Anterior cingulate cortex (tissue), 58 donors: Measurements from ENCODE around the gene CACNA2D2.

Experiments
- DNase-seq, 58 donors: peaks; one replicate each; lab custom pipeline; 2025; lab: John Stamatoyannopoulos, UW

CACNA2D2 gene

DNA sequence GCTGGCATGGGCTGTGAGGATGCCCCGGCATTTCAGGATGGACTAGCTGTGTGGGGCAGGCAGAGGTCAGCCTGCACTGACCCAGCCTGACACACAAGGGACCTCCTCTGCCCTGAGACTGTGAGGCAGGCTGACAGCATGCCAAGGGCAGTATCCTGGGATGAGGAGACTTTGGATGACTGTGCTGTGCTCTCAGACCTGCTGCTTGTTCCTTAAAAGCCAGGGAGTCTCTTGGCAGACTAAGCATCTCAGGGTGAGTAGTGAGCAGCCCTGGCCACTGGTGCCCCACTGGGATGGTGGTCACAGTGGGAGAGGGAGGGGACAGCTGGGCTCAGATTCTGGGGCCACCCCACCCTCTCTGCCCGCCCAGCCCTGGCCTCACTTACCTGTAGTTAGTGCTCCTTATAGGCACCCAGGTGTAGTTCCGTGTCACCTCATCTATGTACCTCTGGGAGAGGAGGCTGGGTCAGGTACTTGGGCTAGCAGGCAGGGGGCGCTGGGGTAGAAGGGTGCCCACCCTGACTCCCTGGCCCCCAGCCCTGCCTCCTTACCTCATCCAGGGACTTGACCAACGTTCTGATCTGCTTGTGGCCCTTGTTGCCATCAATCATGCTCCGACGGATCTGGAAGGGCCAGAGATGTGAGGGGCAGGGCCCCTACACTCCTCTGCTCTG, 128.0 kb downstream of the CACNA2D2 start:
- no peak for DNase-seq

DNA sequence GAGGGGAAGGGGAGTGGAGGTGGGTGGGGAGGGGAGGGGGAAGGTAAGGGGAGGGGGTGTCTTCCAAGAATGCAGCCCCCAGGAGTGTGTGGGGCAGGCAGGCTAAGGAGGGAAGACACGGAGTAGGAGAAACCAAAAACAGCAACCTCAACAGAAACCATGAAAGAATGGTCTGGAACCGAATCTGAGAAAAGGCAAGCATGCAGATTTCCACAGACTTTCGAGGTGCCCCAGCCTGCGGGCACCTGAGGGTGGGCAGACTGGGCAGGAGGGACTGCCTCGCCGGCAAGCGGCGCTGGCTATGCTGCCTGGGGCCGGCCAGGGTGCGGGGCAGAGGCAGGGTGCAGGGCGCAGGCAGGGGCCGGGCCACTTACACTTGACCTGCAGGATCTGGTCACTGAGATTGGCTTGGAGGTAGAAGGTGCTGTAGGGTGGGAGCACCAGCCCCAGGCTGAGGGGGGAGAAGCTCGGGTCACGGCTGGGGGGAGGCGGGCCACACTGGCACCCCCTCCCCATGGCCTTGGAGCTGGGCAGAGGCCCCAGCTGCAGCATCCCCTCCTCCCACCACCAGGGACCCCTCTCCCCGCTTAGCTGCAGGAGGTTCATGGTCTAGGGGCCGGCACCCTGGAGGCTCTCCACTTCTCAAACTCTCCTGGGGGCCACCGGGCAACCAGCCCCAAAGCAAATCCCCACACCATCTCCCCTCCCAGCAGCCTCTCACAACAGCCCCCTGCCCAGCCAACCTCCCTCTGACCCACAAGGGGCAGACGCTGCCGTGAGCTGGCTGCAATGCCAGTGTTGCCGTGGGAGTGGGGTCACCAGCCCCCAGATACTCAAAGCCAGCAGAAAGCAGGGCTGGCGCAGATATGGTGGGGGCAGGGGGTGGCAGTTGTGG, 128.8 kb downstream of the CACNA2D2 start:
- DNase-seq = no peak

DNA sequence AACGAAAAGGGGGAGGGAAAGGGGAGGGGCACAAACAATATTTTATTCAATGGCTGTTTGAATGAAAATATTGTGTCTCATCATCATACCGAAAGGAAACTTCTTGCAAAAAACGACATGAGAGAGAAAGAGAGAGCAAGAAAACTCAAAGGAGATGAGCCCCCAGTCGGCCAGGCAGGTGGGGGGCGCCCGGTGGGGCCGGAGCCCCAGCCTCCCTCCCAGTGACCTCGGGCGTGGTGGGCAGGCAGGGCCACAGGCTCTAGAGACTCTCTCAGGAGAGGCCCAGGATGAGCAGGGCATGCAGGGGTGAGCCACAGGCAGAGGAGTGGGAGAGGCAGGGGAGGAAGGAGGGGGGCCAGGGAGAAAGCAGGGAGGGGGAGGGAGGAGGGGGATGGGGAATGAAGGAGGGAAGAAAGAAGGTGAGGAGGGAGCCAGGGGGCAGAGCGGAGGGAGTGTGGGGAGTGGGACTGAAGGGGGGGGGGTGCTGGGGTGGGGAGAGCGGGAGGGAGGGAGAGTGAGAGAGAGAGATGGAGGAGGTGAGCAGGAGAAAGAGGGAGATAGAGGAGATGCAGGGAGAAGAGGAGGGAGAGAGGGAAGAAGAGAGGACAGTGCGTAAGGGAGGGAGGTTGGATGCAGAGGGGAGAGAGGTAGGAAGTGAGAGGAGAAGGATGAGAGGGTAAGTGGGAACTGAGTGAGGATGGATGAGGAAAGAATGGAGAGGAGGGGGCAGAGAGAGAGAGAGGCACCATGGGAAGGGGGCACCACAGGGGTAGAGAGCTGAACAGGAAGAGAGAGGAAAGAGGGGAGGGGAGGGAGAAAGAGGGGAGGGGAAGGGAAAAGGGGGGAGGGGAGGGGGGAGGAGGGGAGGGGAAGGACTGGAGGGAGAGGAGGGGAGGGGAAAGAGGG, 130.0 kb downstream of the CACNA2D2 start:
- DNase-seq = no peak

DNA sequence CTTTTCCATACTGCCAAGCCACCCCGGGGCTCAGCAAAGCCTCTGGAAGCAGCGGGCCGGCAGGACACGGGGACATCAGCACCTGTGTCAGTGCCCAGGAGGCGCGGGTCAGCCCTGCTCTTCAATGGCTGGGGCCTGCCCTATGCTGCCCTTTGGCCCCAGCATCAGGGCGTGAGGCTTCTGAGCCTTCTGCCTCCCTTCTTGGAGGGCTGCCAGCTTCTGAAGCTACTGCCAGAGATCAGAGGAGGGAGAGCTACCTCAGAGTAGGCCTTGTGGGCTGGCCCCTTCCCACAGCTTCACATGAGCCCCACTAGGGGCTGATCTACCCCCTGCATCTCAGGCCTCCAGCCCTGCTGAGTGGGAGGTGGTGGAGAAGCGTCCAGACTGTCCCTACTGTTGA, 131.1 kb downstream of the CACNA2D2 start:
- DNase-seq = peak in 1 of 58 donors; percentile 9

DNA sequence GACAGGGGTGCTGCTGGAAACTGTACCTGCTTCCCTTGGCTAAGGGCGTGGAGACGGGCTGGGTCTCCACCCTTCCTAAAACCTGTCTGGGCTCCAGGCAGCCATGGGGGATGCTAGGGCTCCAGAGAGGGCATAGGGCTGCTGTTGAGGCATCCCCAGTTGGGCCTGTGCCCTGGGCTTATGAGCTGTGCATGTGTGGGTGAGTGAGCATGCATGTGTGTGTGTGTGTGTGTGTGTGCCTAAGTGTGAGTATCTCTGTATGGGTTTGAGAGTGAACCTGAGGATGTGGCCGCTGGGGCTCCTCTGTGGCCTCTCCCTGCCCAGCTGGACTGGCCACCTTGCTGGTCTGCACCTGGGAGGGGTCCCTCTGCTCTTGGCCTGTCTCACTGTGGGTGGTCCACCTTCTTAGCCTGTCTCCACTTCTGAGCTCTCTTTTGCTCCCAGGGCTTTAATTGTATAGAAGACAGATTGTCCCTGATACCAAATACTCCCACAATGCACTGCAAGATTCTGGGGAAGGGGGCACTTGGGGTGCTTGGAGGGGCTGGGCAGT, 132.2 kb downstream of the CACNA2D2 start:
- DNase-seq = no peak

DNA sequence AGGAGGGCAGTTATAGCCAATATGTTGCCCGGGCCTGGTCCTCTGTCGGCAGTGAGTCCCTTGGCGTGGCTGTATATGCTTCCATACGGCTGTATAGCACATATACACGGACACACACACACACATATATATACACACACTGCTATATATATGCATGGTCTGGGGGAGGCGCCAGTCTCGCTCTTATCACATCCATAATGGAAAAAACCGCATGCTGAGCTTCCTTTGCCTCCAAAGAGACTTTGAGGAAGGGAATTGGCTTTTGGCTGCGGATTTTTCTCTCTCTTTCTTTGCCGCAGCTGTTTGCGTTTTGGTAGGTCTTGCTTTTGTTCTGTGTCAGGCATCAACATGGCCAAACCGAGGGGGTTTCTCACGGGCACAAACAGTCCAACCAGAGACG, 132.8 kb downstream of the CACNA2D2 start:
- DNase-seq = peak in 20 of 58 donors; percentile 4 to 64 (median 16)

DNA sequence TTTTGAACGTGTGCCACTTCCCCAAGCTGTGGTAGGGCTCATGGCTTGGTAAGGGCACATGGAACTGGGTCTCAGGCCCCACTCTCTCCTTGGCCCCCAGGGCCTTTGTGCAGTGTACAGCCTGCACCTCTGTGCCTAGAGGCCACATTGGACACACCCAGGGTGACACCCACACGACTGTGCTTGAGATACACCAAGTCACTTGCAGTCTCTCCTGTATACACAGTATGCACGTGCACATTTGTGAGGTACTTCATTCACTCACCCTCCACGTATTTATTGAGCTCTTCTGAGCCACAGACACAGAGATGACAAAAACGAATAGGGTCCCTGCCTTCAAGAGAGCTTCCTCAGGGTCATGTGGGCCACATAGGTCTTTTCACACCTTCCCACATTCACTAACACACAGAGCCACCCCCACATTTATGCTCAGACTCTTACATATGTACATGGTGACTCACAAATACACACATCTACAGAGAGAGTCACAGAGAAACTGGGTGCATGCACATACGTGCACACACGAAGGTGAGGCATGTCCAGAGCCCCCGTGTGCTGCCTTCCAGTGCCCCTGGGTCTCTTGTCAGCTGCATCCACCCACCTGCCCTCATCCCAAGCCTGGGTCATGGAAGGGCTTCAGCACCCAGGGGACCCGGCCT, 134.3 kb downstream of the CACNA2D2 start:
- no peak for DNase-seq

DNA sequence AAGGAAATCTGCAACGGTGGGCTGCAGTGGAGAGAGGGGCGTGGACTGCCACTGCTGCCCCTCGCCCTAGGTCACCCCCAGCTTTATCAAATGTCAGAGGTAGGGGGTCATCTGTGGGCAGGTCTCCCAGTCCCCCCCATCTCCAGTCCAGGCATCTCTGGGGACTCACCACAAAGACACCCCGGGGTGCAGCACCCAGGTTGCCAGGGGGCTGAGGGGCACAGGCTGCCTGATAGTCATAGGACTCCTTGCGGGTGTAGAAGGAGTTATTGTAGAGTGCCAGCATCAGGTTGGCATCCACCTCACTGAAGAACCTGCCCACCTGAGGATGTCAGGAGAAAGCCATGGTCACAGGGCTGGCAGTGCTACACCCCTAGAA, 137.6 kb downstream of the CACNA2D2 start:
- no peak for DNase-seq

DNA sequence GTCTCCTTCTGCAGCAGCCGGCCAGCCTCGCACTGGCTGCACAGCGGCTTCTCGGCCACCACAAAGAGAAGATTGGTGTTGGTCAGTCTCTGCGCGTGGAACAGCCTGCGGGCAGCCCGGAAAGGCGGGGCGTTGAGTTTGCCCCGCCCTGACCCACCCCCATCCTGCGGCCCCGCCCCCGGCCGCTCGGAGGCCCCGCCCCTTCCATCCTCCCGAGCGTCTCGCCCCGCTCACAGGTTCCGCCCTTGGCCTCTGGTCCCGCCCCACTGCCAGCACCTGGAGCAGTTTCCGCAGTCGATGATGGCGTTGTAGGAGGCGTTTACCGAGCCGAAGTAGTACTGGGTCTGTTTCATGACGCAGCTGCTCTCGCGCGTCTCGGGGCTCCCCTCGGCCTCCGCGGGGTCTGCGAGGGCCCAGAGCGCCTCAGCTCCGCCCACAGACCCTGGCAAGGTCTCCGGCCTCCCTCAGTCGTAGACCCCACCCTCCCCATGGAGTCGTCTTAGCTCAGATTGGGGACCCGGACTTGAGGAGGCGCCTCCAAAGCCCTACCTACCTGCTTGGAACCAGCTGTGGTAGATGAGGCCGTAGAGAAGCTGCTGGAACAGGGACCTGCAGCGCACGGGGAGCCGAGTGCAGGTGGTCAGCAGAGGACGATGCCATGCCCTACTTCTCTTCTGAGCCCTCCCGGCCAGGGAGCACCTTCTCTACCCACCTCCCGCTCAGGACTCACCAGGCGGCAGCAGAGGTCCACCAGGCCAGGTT, 138.2 kb downstream of the CACNA2D2 start:
- peak in 53 of 58 donors; percentile 11 to 84 (median 54) for DNase-seq

DNA sequence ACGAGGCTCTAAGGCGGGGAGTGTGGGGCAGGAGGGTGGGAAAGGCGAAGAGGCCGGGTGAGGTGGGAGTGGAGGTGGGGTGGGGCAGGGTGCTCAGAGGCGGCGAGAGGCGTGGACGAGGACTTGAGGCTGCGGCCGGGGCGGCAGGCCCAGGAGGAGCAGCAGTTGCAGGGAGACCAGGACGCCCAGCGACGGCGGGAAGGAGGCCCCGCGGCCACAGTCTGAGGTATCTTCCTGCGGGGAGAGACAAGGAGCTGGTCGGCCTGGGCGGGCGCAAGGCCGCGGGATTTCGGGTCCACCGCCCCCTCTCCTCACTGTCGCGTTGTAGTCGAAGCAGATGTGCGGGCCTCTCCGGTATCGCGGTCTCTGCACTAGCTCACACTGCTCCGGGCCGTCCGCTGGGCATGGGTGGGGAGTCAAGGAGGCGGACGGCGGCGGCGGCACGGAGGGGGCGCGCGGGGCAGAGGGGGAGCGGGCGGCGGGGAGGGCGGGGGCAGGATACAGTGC, 138.8 kb downstream of the CACNA2D2 start:
- no peak for DNase-seq

DNA sequence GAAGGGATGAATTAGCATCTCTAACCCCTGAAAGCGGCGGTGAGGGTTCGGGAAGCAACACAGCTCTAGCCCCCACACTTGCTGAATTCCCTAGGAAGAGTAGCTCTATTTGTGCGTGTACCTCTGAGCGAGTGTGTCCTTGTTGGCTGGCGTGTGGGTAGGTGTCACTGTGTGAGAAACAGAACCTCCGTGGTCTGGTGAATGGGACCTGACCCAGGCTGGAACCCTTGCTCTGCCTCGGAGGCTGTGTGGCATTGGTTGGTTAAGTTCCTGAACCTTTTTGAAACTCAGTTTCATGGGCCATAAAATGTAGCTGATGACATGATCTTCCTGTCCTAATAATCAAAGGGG, 143.7 kb downstream of the CACNA2D2 start:
- DNase-seq = no peak

DNA sequence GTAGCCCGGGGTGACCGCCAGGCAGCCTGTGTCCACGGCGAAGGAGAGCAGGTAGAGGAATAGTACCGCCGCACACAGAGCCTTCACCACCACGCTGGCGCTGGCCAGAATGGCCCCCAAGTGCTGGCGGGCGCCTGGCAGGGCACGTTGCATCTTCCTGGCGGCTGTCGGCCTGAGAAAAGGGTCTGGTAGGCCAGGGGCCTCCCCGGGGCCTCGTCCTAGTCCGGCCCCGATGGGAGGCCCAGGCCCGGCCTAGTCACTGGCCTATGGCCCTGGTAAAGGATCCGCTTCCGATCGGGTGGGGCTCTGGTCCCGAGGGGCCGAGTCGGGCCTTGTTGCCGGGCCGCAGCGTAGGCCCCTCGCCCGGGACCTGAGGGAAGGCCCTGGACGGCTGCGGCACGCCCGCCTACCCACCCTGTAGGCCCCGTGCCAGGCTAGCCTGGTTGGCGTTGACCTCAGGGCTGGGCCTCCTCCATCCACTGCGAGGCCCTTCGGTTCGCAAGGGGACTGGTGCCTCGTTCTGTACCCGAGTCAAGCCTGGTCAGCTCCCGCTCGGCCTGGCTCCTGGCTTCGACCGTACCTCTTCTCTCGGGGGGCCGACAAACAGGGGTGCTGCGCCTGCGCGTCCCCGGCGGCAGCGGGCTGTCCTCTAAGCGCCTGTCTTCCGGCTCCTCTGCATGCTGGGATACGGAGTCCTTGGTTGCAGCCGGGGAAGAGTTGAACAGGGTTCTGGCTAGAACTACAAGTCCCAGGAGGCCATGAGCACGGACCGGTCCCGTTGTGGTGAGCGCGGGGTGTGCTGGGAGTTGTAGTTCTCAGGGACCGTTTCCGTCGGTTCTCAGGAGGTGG, 144.3 kb downstream of the CACNA2D2 start, which contains the start of gene TMEM115:
TMEM115 (minus strand) TSS at position 611 of the 849 bp plus-strand sequence; CDS start at position 153, 458 bp downstream.
- peak; percentile 71 to 100 (median 98) for DNase-seq

DNA sequence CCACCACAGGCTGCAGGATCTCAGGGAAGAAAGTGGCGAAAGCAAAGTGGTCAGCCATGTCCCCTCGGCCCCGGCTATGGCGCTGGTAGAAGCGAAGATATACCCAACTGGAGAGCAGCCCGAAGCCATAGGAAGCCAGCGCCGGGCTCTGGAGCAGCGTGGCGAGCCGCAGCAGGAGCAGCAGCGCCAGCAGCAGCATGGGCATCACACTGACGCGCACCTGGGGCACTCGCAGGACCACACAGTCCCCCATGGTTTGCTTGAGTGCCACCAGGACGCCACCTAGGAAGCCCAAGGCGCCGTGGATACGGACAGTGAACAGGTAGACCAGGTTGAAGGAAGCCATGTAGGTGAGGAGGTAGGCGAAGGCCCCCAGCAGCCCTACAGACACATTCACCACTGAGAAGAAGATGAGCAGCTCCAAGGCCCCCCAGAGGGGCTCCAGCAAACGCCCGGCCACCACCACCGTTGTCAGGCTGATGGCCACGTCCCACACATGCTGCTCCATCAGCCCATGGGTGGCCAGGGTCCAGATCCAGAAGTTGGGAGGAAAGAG, 145.0 kb downstream of the CACNA2D2 start:
- DNase-seq = no peak

DNA sequence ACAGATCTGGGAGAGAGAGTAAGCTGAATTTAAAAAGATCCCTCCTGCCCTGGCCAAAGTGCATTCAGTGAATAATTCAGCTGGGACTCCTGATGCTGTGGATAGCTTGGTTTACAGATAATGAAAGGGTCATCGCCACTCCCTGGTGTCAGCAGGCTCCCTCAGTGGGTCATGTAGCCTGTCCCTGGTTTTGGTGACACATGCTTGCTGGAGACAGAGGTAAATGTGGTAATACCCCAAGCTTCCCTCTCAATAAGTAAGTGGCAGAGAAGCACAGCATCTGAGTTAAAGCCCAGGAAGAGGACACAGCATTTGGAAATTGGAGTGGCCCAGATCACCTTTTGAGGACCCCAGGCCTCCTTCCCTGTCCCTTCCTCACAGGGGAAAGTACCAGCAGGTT, 146.0 kb downstream of the CACNA2D2 start:
- no peak for DNase-seq

DNA sequence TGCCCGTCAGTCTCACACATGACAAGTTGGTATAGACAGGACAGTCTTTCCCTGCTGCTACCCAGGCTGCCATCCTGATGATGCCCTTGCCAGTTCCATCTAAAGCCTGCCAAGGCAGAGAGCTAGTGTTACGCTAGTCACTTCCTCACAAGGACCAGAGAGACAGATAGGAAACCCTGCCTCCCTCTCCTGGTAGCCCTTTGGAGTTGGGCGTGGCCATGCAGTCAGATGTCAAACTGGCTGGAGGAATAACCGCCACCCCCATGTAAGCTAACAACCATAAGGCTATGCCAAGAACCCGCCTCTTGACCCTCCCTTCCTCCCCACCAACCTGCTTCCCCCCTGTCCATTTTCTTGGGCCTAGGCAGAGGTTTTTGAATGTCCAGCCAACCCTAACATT, 146.9 kb downstream of the CACNA2D2 start:
- DNase-seq = no peak

DNA sequence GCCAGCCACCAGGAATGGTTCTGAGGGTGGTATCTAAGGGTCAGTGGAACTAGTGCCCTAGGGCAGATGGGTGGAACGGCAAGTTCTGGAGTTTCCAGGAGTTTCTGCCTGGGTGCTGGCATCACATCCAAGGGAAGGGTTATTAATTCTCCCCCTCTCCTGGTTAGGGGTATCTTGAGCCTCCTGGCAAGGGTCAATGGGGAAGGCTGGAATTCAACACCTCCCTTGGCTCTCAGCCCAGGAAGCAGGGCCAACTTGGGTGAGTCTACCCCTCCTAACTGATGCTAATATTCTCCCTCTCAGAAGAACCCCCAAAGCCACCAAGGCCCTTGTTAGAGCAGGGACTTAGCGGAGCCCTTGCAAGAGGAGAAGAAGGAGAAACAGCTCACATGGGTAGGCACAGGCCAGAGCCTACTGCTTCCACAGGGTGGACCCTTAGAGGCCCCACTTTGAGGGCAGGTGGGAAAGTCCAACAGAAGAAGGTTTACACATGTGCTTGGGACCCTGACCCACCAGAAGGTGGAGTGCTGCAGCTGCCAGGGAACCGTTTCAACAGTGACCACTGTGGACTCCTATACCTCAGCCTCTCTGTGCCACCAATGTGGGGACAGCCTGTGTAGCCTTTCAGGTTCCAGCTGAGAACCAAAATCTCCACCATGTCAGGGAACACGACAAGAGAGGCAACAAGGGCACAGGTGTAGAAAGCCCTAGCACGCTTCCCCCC, 147.4 kb downstream of the CACNA2D2 start:
- DNase-seq = no peak

DNA sequence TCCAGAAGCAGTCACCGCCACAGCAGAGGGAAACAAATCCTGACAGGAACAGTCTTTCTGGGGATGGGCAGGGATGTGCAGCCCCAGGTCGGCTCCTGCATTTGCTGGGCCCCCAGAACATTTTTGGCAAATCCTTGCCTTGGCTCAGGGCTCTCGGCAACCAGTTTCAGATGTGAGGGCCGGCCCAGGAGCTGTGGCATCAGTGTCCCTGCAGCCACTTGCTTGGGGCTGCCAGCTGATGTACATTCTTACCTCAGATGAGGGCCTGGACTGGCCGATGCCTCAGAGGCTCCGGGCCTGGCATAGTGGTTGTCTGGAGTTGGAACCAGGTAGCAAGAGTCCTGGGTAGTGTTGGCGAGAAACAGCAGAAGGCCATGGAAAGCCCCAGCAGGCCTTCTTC, 148.6 kb downstream of the CACNA2D2 start:
- no peak for DNase-seq
